ENCODE measurements around the gene MRGPRF. TPM values are rescaled to one million over a fixed set of nuclear protein-coding genes. Genes with fewer than 3 reads are reported as not detected.

MRGPRF gene
- total RNA-seq, 2 donors from 2014 or later = 3.7 to 4.7 TPM

DNA sequence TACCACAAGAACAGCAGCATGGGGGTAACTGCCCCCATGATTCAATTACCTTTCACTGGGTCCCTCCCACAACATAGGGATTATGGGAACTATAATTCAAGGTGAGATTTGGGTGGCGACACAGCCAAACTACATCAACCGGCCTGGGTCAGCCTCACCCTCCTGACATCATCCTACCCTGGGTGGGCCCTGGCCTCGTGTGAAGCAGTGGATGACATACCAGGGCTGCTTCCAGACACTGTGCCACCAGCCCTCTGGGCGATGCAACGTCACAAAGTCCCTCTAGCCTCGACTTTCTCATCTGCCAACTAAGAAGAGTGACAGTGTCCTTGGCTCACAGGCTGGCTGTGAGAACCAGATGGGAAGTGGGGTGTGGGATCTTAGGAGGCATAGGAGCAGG lies 27.0 kb upstream of the MRGPRF start:
- Histone ChIP-seq H3K9ac (ENCODE audit: extremely low read depth, low read length, poor library complexity, severe bottlenecking) (no peak overlapping the region), H3K4me3 (ENCODE audit: low read length) (no peak overlapping the region), H3K4me1 (ENCODE audit: control insufficient read depth, insufficient read depth, low read length) (peaks cover 9% of the 10 kb centered on the region), H3K27ac (ENCODE audit: low read depth, low read length) (no peak overlapping the region), H3K9me3 (ENCODE audit: control insufficient read depth, low read length) (no peaks in the 10 kb centered on the region), H3K36me3 (ENCODE audit: control insufficient read depth, insufficient read depth, low read length) (no peaks in the 10 kb centered on the region), H3K27me3 (ENCODE audit: control insufficient read depth, insufficient read depth, low read length, poor library complexity, severe bottlenecking) (no peaks in the 10 kb centered on the region)
- WGBS, 2 experiments (ENCODE audit: insufficient coverage in 1 of 2, insufficient read length in 1 of 2) = 98 to 100% methylated on average over 2 to 6 of the region's 6 CpGs
- DNase-seq = no peak
- no peaks in the 10 kb centered on the region for H3K9me3 Mint-ChIP-seq
- no peak overlapping the region for H3K27ac Mint-ChIP-seq
- H3K27me3 Mint-ChIP-seq (ENCODE audit: insufficient read depth) = peaks cover 2% of the 10 kb centered on the region
- TF ChIP-seq, protein P1, sequence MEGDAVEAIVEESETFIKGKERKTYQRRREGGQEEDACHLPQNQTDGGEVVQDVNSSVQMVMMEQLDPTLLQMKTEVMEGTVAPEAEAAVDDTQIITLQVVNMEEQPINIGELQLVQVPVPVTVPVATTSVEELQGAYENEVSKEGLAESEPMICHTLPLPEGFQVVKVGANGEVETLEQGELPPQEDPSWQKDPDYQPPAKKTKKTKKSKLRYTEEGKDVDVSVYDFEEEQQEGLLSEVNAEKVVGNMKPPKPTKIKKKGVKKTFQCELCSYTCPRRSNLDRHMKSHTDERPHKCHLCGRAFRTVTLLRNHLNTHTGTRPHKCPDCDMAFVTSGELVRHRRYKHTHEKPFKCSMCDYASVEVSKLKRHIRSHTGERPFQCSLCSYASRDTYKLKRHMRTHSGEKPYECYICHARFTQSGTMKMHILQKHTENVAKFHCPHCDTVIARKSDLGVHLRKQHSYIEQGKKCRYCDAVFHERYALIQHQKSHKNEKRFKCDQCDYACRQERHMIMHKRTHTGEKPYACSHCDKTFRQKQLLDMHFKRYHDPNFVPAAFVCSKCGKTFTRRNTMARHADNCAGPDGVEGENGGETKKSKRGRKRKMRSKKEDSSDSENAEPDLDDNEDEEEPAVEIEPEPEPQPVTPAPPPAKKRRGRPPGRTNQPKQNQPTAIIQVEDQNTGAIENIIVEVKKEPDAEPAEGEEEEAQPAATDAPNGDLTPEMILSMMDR (conservative IDR thresholded peaks at IDR 0.05) = no peak
- H3K36me3 Mint-ChIP-seq (ENCODE audit: low read depth) = no peaks in the 10 kb centered on the region
- no peak overlapping the region for H3K4me3 Mint-ChIP-seq
- H3K4me1 Mint-ChIP-seq = peaks cover 23% of the 10 kb centered on the region

DNA sequence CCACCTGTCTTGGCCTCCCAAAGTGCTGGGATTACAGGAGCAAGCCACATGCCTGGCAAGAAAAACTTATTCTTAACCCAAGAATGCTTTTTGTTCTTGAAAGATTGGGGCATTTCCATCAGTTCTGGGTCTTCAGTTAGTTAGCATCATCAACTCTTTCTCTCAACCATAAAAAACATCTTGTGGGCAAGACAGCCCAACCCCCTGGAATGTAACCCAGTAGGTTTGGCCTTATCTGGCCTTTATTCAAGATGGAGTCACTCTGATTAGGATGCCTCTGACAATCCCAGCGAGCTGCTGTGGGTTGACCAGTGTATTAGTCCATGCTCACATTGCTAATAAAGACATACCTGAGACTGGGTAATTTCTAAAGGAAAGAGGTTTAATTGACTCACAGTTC lies 26.5 kb upstream of the MRGPRF start:
- H3K27ac ChIP-seq (ENCODE audit: low read depth, low read length) = no peak overlapping the region
- no peaks in the 10 kb centered on the region for H3K36me3 Mint-ChIP-seq (ENCODE audit: low read depth)
- peaks cover 9% of the 10 kb centered on the region for H3K4me1 ChIP-seq (ENCODE audit: control insufficient read depth, insufficient read depth, low read length)
- H3K27ac Mint-ChIP-seq = no peak overlapping the region
- WGBS, 2 experiments (ENCODE audit: insufficient coverage in 1 of 2, insufficient read length in 1 of 2) = 63 to 89% methylated on average over 1 of the region's 1 CpG
- TF ChIP-seq, protein P1 (conservative IDR thresholded peaks at IDR 0.05) = no peak
- H3K9me3 ChIP-seq (ENCODE audit: control insufficient read depth, low read length) = no peaks in the 10 kb centered on the region
- H3K27me3 Mint-ChIP-seq (ENCODE audit: insufficient read depth) = peaks cover 2% of the 10 kb centered on the region
- no peaks in the 10 kb centered on the region for H3K27me3 ChIP-seq (ENCODE audit: control insufficient read depth, insufficient read depth, low read length, poor library complexity, severe bottlenecking)
- H3K9ac ChIP-seq (ENCODE audit: extremely low read depth, low read length, poor library complexity, severe bottlenecking) = no peak overlapping the region
- H3K4me1 Mint-ChIP-seq = peaks cover 17% of the 10 kb centered on the region
- H3K4me3 ChIP-seq (ENCODE audit: low read length) = no peak overlapping the region
- no peaks in the 10 kb centered on the region for H3K36me3 ChIP-seq (ENCODE audit: control insufficient read depth, insufficient read depth, low read length)
- DNase-seq = no peak
- H3K9me3 Mint-ChIP-seq = no peaks in the 10 kb centered on the region
- no peak overlapping the region for H3K4me3 Mint-ChIP-seq

DNA sequence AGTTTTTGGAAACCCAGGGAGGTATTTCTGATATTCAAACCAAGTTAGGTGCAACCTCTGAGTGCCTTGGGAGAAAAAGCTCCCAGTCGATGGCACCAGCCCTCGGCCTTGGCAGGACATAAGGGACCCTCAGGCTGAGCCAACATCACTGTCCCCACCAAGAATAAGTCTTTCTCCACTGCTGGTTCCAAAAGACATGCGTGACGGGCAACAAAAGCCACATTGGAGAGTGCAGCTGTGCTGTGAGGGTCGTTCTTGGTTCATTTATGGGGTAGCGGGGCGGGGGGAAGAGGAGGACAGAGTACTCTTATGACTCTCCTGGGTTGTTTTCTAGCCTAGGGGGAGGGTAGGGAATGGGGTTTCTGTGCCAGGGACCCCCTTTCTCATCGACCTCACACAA lies 24.5 kb upstream of the MRGPRF start:
- no peaks in the 10 kb centered on the region for H3K27me3 ChIP-seq (ENCODE audit: control insufficient read depth, insufficient read depth, low read length, poor library complexity, severe bottlenecking)
- H3K27ac ChIP-seq (ENCODE audit: low read depth, low read length) = no peak overlapping the region
- 89 to 93% methylated on average over 7 to 8 of the region's 8 CpGs for WGBS, 2 experiments (ENCODE audit: insufficient coverage in 1 of 2, insufficient read length in 1 of 2)
- H3K9me3 Mint-ChIP-seq = no peaks in the 10 kb centered on the region
- TF ChIP-seq, protein P1 (conservative IDR thresholded peaks at IDR 0.05) = no peak
- no peak overlapping the region for H3K27ac Mint-ChIP-seq
- peaks cover 13% of the 10 kb centered on the region for H3K4me1 Mint-ChIP-seq
- H3K36me3 ChIP-seq (ENCODE audit: control insufficient read depth, insufficient read depth, low read length) = no peaks in the 10 kb centered on the region
- no peaks in the 10 kb centered on the region for H3K36me3 Mint-ChIP-seq (ENCODE audit: low read depth)
- peaks cover 9% of the 10 kb centered on the region for H3K4me1 ChIP-seq (ENCODE audit: control insufficient read depth, insufficient read depth, low read length)
- no peak overlapping the region for H3K9ac ChIP-seq (ENCODE audit: extremely low read depth, low read length, poor library complexity, severe bottlenecking)
- no peaks in the 10 kb centered on the region for H3K9me3 ChIP-seq (ENCODE audit: control insufficient read depth, low read length)
- peaks cover under 1% of the 10 kb centered on the region for H3K27me3 Mint-ChIP-seq (ENCODE audit: insufficient read depth)
- H3K4me3 ChIP-seq (ENCODE audit: low read length) = no peak overlapping the region
- no peak for DNase-seq
- no peak overlapping the region for H3K4me3 Mint-ChIP-seq

Measured in endodermal cell (in vitro differentiated cells).